Adrenal gland (tissue), 12 donors: ENCODE results near the gene DPM3. TPM values are rescaled to one million over a fixed set of nuclear protein-coding genes. Genes with fewer than 3 reads are reported as not detected.

Experiments
- DNase-seq, 7 donors: peaks; one replicate each; pipeline ENCODE4 v3.0.0-alpha.2; 2019 to 2020
- H3K27ac ChIP-seq, 5 donors: fragments of 200-600 bp; sonication (generic) in 4 of 5; 1 replicate in 3 of 5; 2 replicates in 2 of 5; pipeline versions ENCODE4 v1.5.1 to v1.8.0; 2016 to 2020; ENCODE audit warnings: mild to moderate bottlenecking in 1 of 5
- H3K27me3 ChIP-seq: fragments of 200-600 bp; 2 replicates; pipeline ENCODE4 v1.8.0; 2021
- H3K36me3 ChIP-seq, 2 donors: fragments of 200-600 bp; replicated peaks in 1 of 2; 1 replicate in 1 of 2; 2 replicates in 1 of 2; pipeline versions ENCODE4 v1.5.1 to v1.8.0; 2018 to 2022
- H3K4me1 ChIP-seq, 2 donors: fragments of 200-600 bp; replicated peaks in 1 of 2; 1 replicate in 1 of 2; 2 replicates in 1 of 2; pipeline versions ENCODE4 v1.5.1 to v1.8.0; 2018 to 2021
- H3K4me3 ChIP-seq, 4 donors: fragments of 200-600 bp; sonication (generic) in 3 of 4; one replicate each; pipeline ENCODE4 v1.5.1; 2016 to 2018
- H3K9me3 ChIP-seq, 3 donors: fragments of 200-600 bp; sonication (generic) in 1 of 3; replicated peaks in 1 of 3; 1 replicate in 2 of 3; 2 replicates in 1 of 3; pipeline versions ENCODE4 v1.5.1 to v1.8.0; 2016 to 2021
- POLR2A ChIP-seq, 2 donors: fragments of 450-650 bp; IDR thresholded peaks; one replicate each; pipeline ENCODE4 v1.6.1; 2017; ENCODE audit warnings: antibody characterized with exemption in 2 of 2, mild to moderate bottlenecking in 2 of 2, moderate library complexity in 1 of 2
- WGBS, 4 donors: extraction: QIAGEN DNeasy Blood & Tissue Kit in 2 of 4; methylation state at CpG; one replicate each; pipeline versions ENCODE4 v1.1.5 to v1.1.7; 2013 to 2017; 5-methylcytosine and 5-hydroxymethylcytosine counted together
- intact Hi-C, 2 donors: fragments of 100-400 bp; cut with DNase I; formaldehyde crosslinking; loops; one replicate each; pipeline versions ENCODE4 v1.14.1 to v1.15.0; 2022 to 2023
- polyA plus RNA-seq, 3 donors: library from polyadenylated mRNA; stranded (reverse); fragments of 200-250 nt in 2 of 3; fragments of 350-450 nt in 1 of 3; fragmentation: Illumina TruSeq in 1 of 3; extraction: RNeasy Lipid Tissue Mini Kit (QIAGEN cat#74804) in 1 of 3; gene quantifications; one replicate each; pipeline ENCODE4 v1.2.3, GENCODE V29; 2013 to 2014
- total RNA-seq, 9 donors: library from RNA; depleted of rRNA in 4 of 9; stranded (reverse); fragments of >200 nt in 4 of 9; fragments of 120-200 nt in 1 of 9; fragmentation: NEBNext Ultra II Directional in 1 of 9; extraction: Animal tissue kit (Norgen Biotek cat#: 25700) in 1 of 9; gene quantifications; one replicate each; pipeline versions ENCODE4 v1.1.0 to v1.2.4, GENCODE V29; 2013 to 2023
- TF ChIP-seq, protein P1 (sequence below), 6 experiments: fragments of 450-650 bp in 4 of 6; fragments of 200-600 bp in 2 of 6; sonication (generic) in 1 of 6; IDR thresholded peaks; 1 replicate in 5 of 6; 2 replicates in 1 of 6; pipeline versions ENCODE4 v1.5.1 to v1.8.0; 2016 to 2021; ENCODE audit warnings: antibody characterized with exemption in 6 of 6, mild to moderate bottlenecking in 2 of 6, moderate library complexity in 1 of 6
- donor health status: healthy with polysubstance abuse.
- donor health status: Bipolar disorder and iron deficiency.
- donor health status: DM: yes; HTN: yes; CAD: no.
- donor health status: DM: no; HTN: no; CAD: no.
- donor health status: DM: no; HTN: no; CAD: no.
- donor health status: DM: yes; HTN: yes; CAD: no.

The DPM3 gene
- total and polyA plus RNA-seq, 12 donors, result 6.8 to 1,427 (median 163) TPM

DNA sequence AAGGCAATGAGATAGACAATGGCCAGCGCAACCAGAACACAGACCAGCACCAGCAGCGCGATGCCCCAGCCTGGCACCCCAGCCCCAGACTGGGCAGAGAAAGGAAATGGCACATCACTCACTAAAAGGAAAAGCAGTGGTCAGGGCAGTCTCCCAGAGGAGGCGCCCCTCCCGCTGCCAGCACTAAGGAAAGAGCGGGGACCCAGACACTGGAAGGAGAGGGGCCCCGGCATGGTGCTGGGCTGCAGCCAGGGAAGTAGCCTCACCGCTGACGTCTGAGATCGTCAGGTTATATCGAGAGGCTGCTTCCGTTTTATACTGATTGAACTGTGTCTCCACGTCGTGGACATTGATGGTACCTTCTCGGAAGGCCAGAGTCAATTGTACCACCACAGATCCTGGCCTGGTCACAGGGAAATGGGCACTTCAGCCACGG lies 47.1 kb upstream of the DPM3 start:
- Histone ChIP-seq H3K27me3 (no peaks in the 10 kb centered on the region), H3K4me1 (no peaks in the 10 kb centered on the region), H3K4me3 (no peak overlapping the region), H3K27ac (no peak overlapping the region), H3K9me3 (no peaks in the 10 kb centered on the region), H3K36me3 (no peaks in the 10 kb centered on the region)
- peak in 1 of 7 donors; percentile 10 for DNase-seq
- WGBS, 4 donors, result 74 to 88% (median 77%) methylated on average over 3 to 16 of the region's 16 CpGs
- intact Hi-C loops, result no loop called here
- no peak for TF ChIP-seq POLR2A (IDR thresholded peaks at IDR 0.05)
- TF ChIP-seq, protein P1, sequence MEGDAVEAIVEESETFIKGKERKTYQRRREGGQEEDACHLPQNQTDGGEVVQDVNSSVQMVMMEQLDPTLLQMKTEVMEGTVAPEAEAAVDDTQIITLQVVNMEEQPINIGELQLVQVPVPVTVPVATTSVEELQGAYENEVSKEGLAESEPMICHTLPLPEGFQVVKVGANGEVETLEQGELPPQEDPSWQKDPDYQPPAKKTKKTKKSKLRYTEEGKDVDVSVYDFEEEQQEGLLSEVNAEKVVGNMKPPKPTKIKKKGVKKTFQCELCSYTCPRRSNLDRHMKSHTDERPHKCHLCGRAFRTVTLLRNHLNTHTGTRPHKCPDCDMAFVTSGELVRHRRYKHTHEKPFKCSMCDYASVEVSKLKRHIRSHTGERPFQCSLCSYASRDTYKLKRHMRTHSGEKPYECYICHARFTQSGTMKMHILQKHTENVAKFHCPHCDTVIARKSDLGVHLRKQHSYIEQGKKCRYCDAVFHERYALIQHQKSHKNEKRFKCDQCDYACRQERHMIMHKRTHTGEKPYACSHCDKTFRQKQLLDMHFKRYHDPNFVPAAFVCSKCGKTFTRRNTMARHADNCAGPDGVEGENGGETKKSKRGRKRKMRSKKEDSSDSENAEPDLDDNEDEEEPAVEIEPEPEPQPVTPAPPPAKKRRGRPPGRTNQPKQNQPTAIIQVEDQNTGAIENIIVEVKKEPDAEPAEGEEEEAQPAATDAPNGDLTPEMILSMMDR (IDR thresholded peaks at IDR 0.05), result no peak

DNA sequence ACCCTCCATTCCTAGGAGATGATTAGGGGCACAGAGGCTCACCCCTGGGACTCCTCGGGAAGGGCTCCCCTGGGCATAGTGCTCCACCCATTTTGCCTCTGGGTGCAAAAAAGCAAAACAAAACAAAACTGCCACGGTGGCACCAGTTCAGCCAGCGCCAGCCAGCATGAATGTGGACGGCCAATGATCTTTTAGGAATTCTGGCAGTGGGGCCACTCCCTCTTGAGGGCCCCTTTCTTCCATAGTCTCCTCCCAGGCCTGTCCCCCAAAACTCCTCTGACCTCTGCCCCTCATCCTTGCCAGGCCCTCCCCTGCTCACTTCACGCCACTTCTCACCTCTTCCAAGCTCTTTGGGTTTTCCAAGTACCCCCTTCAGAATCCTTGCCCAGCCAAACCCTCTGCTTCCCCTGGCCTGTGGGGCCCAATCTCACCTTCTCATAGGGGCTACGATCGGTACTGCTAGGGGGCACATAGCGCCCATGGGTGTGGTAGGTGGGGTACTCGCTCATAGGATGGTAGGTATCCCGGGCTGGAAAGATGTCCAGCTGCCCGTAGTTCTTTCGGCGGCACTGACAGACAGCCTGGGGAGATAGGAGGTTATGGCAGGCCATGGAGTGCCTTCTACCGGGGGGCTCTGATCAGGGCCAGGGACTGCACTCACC lies 46.6 kb upstream of the DPM3 start:
- Histone ChIP-seq H3K27ac (no peak overlapping the region), H3K36me3 (no peaks in the 10 kb centered on the region), H3K27me3 (no peaks in the 10 kb centered on the region), H3K9me3 (no peaks in the 10 kb centered on the region), H3K4me3 (no peak overlapping the region), H3K4me1 (no peaks in the 10 kb centered on the region)
- peak in 1 of 7 donors; percentile 10 for DNase-seq
- TF ChIP-seq, protein P1 (IDR thresholded peaks at IDR 0.05), result no peak
- no peak for TF ChIP-seq POLR2A (IDR thresholded peaks at IDR 0.05)
- 67 to 81% (median 74%) methylated on average over 13 to 14 of the region's 14 CpGs for WGBS, 4 donors
- intact Hi-C loops, result no loop called here

DNA sequence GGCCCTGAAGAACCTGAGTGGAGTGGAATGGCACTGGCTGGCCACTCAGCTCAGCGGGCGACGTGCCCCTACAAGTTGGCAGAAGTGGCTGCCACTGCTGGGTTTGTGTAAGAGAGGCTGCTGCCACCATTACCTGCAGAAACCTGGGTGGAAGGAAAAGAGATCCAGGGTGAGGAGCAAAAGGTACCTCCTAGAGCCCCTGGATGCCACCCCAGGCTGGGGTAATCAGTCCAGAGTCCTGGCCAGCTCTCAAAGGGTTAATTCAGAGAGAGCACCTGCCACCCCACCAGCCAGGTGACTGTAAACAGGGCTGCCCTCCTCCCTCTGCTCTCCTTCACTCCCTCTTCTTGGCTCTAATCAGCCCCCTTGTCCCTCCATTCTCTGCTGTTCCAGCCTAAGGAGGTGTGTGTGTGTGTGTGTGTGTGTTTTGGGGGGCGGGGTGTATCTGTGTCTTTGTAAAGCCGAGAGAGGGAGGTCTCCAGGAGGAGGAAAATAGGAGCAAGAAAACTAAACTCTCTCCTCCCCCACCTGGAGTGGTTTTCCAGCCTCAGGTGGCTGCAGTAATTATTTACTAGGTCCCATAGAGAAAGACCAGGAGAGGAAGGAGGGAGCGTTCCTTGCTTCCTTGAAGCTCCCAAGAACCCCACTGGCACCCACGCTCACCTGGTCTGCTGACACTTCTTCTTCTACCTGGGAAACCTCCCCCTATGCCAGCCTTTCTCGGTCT lies 45.9 kb upstream of the DPM3 start:
- no peak overlapping the region for H3K27ac ChIP-seq
- 64 to 76% (median 73%) methylated on average over 5 to 8 of the region's 8 CpGs for WGBS, 4 donors
- intact Hi-C loops, result no loop called here
- H3K27me3 ChIP-seq, result no peaks in the 10 kb centered on the region
- no peaks in the 10 kb centered on the region for H3K4me1 ChIP-seq
- no peak overlapping the region for H3K4me3 ChIP-seq
- H3K36me3 ChIP-seq, result no peaks in the 10 kb centered on the region
- TF ChIP-seq, protein P1 (IDR thresholded peaks at IDR 0.05), result no peak
- no peak for TF ChIP-seq POLR2A (IDR thresholded peaks at IDR 0.05)
- H3K9me3 ChIP-seq, result no peaks in the 10 kb centered on the region
- DNase-seq, result peak in 1 of 7 donors; percentile 12

DNA sequence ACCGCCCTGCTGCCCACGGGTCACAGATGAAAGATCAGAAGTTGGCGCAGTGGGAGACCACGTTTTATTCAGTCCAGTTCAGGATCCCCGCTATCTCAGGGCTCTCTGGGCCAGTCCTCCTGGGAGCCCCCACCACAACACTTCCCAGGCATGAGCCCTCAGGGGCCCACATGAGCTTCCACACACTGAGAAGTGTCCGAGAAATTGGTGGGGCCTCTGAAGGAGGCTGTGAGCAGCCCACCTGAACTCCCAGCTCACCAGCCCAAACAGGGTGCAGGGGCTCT lies 45.4 kb upstream of the DPM3 start:
- H3K27ac ChIP-seq, result peak overlapping the region in 1 of 5 donors; percentile 12
- no peak for DNase-seq
- intact Hi-C loops, result no loop called here

More for the DNA sequence above, 45.4 kb upstream of the DPM3 start:
- Histone ChIP-seq H3K4me1 (no peaks in the 10 kb centered on the region), H3K9me3 (no peaks in the 10 kb centered on the region), H3K36me3 (no peaks in the 10 kb centered on the region), H3K4me3 (no peak overlapping the region), H3K27me3 (no peaks in the 10 kb centered on the region)
- WGBS, 4 donors, result 63 to 74% (median 71%) methylated on average over 6 of the region's 6 CpGs
- TF ChIP-seq, protein P1 (IDR thresholded peaks at IDR 0.05), result no peak
- no peak for TF ChIP-seq POLR2A (IDR thresholded peaks at IDR 0.05)
